ENCODE data around the gene BRD9. TPM values are rescaled to one million over a fixed set of nuclear protein-coding genes. Genes with fewer than 3 reads are reported as not detected.
"Not testable (repeated sequence)": the region's sequence is repeated elsewhere in the genome, so short reads cannot be mapped to it uniquely, and the experiment has no call there.

BRD9 gene
- total RNA-seq, 1 donor from 2014 or later: 104 TPM

DNA sequence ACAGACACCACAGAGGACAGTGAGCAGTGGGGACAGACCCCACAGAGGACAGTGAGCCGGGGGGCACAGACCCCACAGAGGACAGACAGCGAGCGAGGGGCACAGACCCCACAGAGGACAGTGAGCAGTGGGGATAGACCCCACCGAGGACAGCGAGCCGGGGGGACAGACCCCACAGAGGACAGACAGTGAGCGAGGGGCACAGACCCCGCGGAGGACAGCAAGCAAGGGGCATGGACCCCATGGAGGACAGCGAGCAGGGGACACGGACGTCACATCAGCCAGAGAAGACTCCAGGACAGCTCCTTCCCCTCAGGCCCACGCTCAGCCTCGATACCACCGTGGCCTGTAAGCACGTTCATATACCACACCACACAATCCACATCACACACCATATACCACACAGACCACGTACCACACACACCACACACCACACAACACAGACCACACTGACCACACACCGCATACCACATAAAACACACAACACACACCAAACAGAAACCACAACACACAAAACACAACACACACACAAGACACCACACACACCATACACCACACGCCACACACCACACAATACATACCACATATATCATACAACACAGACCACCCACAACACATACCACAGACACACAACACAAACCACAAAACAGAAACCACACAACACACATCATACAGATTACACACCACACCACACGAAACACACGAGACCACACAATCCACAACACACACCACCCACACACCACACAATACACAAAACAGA is 36.6 kb downstream of the BRD9 start:
- Mint-ChIP-seq H3K27ac (ENCODE audit: unreplicated experiment) (no peak overlapping the region), H3K27me3 (ENCODE audit: unreplicated experiment) (peaks cover 13% of the 10 kb centered on the region), H3K4me3 (ENCODE audit: unreplicated experiment) (no peak overlapping the region), H3K4me1 (ENCODE audit: low read depth, unreplicated experiment) (no peaks in the 10 kb centered on the region), H3K9me3 (ENCODE audit: unreplicated experiment) (peaks cover 13% of the 10 kb centered on the region), H3K36me3 (ENCODE audit: unreplicated experiment) (no peaks in the 10 kb centered on the region)
- TF ChIP-seq, protein P1, sequence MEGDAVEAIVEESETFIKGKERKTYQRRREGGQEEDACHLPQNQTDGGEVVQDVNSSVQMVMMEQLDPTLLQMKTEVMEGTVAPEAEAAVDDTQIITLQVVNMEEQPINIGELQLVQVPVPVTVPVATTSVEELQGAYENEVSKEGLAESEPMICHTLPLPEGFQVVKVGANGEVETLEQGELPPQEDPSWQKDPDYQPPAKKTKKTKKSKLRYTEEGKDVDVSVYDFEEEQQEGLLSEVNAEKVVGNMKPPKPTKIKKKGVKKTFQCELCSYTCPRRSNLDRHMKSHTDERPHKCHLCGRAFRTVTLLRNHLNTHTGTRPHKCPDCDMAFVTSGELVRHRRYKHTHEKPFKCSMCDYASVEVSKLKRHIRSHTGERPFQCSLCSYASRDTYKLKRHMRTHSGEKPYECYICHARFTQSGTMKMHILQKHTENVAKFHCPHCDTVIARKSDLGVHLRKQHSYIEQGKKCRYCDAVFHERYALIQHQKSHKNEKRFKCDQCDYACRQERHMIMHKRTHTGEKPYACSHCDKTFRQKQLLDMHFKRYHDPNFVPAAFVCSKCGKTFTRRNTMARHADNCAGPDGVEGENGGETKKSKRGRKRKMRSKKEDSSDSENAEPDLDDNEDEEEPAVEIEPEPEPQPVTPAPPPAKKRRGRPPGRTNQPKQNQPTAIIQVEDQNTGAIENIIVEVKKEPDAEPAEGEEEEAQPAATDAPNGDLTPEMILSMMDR (IDR thresholded peaks at IDR 0.05; ENCODE audit: partially characterized antibody, unreplicated experiment): no peak
- DNase-seq: peak; percentile 33

DNA sequence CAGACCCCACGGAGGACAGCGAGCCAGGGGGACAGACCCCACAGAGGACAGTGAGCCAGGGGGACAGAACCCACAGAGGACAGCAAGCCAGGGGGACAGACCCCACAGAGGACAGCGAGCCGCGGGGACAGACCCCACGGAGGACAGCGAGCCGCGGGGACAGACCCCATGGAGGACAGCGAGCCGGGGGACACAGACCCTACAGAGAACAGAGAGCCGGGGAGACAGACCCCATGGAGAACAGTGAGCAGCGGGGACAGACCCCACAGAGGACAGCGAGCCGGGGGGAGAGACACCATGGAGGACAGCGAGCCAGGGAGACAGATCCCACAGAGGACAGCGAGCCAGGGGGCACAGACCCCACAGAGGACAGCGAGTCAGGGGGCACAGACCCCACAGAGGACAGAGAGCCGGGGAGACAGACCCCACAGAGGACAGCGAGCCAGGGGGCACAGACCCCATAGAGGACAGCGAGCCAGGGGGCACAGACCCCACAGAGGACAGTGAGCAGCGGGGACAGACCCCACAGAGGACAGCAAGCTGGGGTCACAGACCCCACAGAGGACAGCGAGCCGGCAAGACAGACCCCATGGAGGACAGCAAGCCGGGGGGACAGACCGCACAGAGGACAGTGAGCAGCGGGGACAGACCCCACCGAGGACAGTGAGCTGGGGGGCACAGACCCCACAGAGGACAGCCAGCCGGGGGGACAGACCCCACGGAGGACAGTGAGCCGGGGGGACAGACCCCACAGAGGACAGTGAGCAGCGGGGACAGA is 37.4 kb downstream of the BRD9 start:
- Mint-ChIP-seq H3K9me3 (ENCODE audit: unreplicated experiment) (peaks cover 11% of the 10 kb centered on the region), H3K27me3 (ENCODE audit: unreplicated experiment) (peaks cover 13% of the 10 kb centered on the region), H3K4me3 (ENCODE audit: unreplicated experiment) (no peak overlapping the region), H3K36me3 (ENCODE audit: unreplicated experiment) (no peaks in the 10 kb centered on the region), H3K4me1 (ENCODE audit: low read depth, unreplicated experiment) (no peaks in the 10 kb centered on the region), H3K27ac (ENCODE audit: unreplicated experiment) (no peak overlapping the region)
- TF ChIP-seq, protein P1 (IDR thresholded peaks at IDR 0.05; ENCODE audit: partially characterized antibody, unreplicated experiment): no peak
- peak; percentile 10 for DNase-seq

DNA sequence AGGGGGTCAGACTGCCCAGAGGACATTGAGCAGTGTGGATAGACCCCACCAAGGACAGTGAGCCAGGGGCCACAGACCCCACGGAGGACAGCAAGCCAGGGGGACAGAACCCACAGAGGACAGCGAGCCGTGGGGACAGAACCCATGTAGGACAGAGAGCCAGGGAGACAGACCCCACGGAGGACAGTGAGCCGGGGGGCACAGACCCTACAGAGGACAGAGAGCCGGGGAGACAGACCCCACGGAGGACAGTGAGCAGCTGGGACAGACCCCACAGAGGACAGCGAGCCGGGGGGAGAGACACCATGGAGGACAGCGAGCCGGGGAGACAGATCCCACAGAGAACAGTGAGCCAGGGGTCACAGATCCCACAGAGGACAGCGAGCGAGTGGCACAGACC is 38.4 kb downstream of the BRD9 start:
- Mint-ChIP-seq H3K27me3 (ENCODE audit: unreplicated experiment) (peaks cover 13% of the 10 kb centered on the region), H3K36me3 (ENCODE audit: unreplicated experiment) (no peaks in the 10 kb centered on the region)
- peak; percentile 13 for DNase-seq

DNA sequence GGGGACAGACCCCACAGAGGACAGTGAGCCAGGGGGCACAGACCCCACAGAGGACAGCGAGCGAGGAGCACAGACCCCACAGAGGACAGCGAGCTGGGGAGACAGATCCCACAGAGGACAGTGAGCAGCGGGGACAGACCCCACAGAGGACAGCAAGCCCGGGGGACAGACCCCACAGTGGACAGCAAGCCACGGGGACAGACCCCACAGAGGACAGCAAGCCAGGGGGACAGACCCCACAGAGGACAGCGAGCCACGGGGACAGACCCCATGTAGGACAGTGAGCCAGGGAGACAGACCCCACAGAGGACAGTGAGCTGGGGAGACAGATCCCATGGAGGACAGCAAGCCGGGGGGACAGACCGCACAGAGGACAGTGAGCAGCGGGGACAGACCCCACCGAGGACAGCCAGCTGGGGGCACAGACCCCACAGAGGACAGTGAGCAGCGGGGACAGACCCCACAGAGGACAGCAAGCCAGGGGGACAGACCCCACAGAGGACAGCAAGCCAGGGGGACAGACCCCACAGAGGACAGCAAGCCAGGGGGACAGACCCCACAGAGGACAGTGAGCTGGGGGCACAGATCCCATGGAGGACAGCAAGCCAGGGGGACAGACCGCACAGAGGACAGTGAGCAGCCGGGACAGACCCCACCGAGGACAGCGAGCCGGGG is 39.0 kb downstream of the BRD9 start:
- H3K27ac Mint-ChIP-seq (ENCODE audit: unreplicated experiment); H3K36me3 Mint-ChIP-seq (ENCODE audit: unreplicated experiment); H3K4me1 Mint-ChIP-seq (ENCODE audit: low read depth, unreplicated experiment); DNase-seq; H3K4me3 Mint-ChIP-seq (ENCODE audit: unreplicated experiment): not testable (repeated sequence)
- peaks cover 13% of the 10 kb centered on the region for H3K27me3 Mint-ChIP-seq (ENCODE audit: unreplicated experiment)
- H3K9me3 Mint-ChIP-seq (ENCODE audit: unreplicated experiment): peaks cover 11% of the 10 kb centered on the region

More for the DNA sequence above, 38.4 kb downstream of the BRD9 start:
- H3K4me3 Mint-ChIP-seq (ENCODE audit: unreplicated experiment): no peak overlapping the region
- no peak overlapping the region for H3K27ac Mint-ChIP-seq (ENCODE audit: unreplicated experiment)
- H3K9me3 Mint-ChIP-seq (ENCODE audit: unreplicated experiment): peaks cover 11% of the 10 kb centered on the region
- H3K4me1 Mint-ChIP-seq (ENCODE audit: low read depth, unreplicated experiment): no peaks in the 10 kb centered on the region
- TF ChIP-seq, protein P1 (IDR thresholded peaks at IDR 0.05; ENCODE audit: partially characterized antibody, unreplicated experiment): no peak
